HG03103 (cell line): ENCODE measurements around the gene EFR3B.

Source experiments
- ATAC-seq: cut with Tn5 transposase; IDR thresholded peaks from one replicate; pipeline ENCODE4 v1.9.1; 2021; ENCODE audit warnings: low read depth; ENCODE audit not compliant: unreplicated experiment

EFR3B gene

GRCh38 chr2:25032901-25033300 lies 9.0 kb upstream of the EFR3B start:
- no peak for ATAC-seq

GRCh38 chr2:25034081-25034480 lies 7.8 kb upstream of the EFR3B start:
- no peak for ATAC-seq

- no peak for ATAC-seq
These were observed 6.2 kb upstream of the EFR3B start for GRCh38 chr2:25035537-25036220.

GRCh38 chr2:25036221-25036559 lies 5.7 kb upstream of the EFR3B start:
- ATAC-seq, result no peak

GRCh38 chr2:25039126-25039525 lies 2.8 kb upstream of the EFR3B start:
- ATAC-seq, result no peak

- ATAC-seq, result no peak
These were observed 459 bp upstream of the EFR3B start for GRCh38 chr2:25041307-25041927.

- peak; percentile 19 for ATAC-seq
These were observed 705 bp downstream of the EFR3B start for GRCh38 chr2:25042321-25043240.

- no peak for ATAC-seq
These were observed 1.5 kb downstream of the EFR3B start for GRCh38 chr2:25043241-25043867.

- no peak for ATAC-seq
These were observed 2.1 kb downstream of the EFR3B start for GRCh38 chr2:25044011-25044410.

- ATAC-seq, result no peak
These were observed 3.1 kb downstream of the EFR3B start for GRCh38 chr2:25044990-25045389.

- ATAC-seq, result no peak
These were observed 7.5 kb downstream of the EFR3B start for GRCh38 chr2:25049422-25049821.

- no peak for ATAC-seq
These were observed 8.3 kb downstream of the EFR3B start for GRCh38 chr2:25050128-25050527.

- no peak for ATAC-seq
These were observed 11.2 kb downstream of the EFR3B start for GRCh38 chr2:25053041-25053440.

- ATAC-seq, result no peak
These were observed 12.8 kb downstream of the EFR3B start for GRCh38 chr2:25054720-25055119.

- no peak for ATAC-seq
These were observed 13.6 kb downstream of the EFR3B start for GRCh38 chr2:25055376-25055920.

GRCh38 chr2:25056098-25056821 lies 14.4 kb downstream of the EFR3B start:
- ATAC-seq, result no peak

- no peak for ATAC-seq
These were observed 20.6 kb downstream of the EFR3B start for GRCh38 chr2:25062511-25062917.

- ATAC-seq, result no peak
These were observed 22.2 kb downstream of the EFR3B start for GRCh38 chr2:25063876-25064660.

GRCh38 chr2:25065768-25066167 lies 23.9 kb downstream of the EFR3B start:
- no peak for ATAC-seq
